ENCODE measurements around the gene ABCD3. TPM values are rescaled to one million over a fixed set of nuclear protein-coding genes. Genes with fewer than 3 reads are reported as not detected.

Gene ABCD3
- polyA plus RNA-seq, 2 of the 4 experiments (the other 2 are of a cell fraction) = 31.3 to 44.8 TPM

- Histone ChIP-seq H3K4me1 (peaks cover 10% of the 10 kb centered on the region), H3K4me3 (no peak overlapping the region), H3K4me2 (no peak overlapping the region), H3K27ac (0 out of 6 replicates have a peak overlapping the region, but pooled peaks of 1 of the 2 experiments have one; percentile 35), H3K9me3 (no peaks in the 10 kb centered on the region)
- CTCF ChIA-PET = interaction anchor here (0.9 to 4.8 kb wide), 15 partner anchors 13 to 436 kb away, joined by 3 to 69 read pairs (median 7); no protein-coding TSS in a partner anchor
- POLR2A ChIA-PET = interaction anchor here (1.1 kb wide), 1 partner anchor 45 kb away, joined by 3 read pairs; no protein-coding TSS in a partner anchor
- DNase-seq (ENCODE audit: low read depth in 1 of 2, low spot score in 1 of 2) = no peak
- TF ChIP-seq MAFK (IDR thresholded peaks at IDR 0.05; ENCODE audit: partially characterized antibody) = no peak
- TF ChIP-seq NR3C1 (IDR thresholded peaks at IDR 0.05) = no peak
- no peak for TF ChIP-seq ZSCAN20 (CRISPR knock-in tag; IDR thresholded peaks at IDR 0.05)
- no peak for TF ChIP-seq HOXB13 (CRISPR knock-in tag; IDR thresholded peaks at IDR 0.05; ENCODE audit: low read depth)
- WGBS (ENCODE audit: missing lambda C conversion rate) = 76% methylated on average over 2 of the region's 2 CpGs
- FAIRE-seq = no peak
- ATAC-seq = no peak
Observed at GRCh38 chr1:94462606-94463005, 44.4 kb downstream of the ABCD3 start.

- Histone ChIP-seq H3K4me1 (peaks cover 10% of the 10 kb centered on the region), H3K27ac (peak overlapping the region in 1 of 2 experiments; percentile 40; a peak in 1 of 6 replicates), H3K9me3 (no peaks in the 10 kb centered on the region), H3K4me3 (no peak overlapping the region), H3K4me2 (peak overlapping the region; percentile 4; the same call in 1 of the 3 replicates)
- POLR2A ChIA-PET = interaction anchor here (0.7 to 1.1 kb wide), 3 partner anchors 46 to 226 kb away, joined by 3 read pairs; partner anchors contain the start of gene ARHGAP29
- TF ChIP-seq E2F6 (IDR thresholded peaks at IDR 0.05; ENCODE audit: borderline replicate concordance, low read depth) (no peak), ATOH8 (CRISPR knock-in tag; IDR thresholded peaks at IDR 0.05; ENCODE audit: low read depth) (no peak), HMGXB4 (CRISPR knock-in tag; IDR thresholded peaks at IDR 0.05; ENCODE audit: borderline replicate concordance) (no peak), BCL3 (IDR thresholded peaks at IDR 0.05) (no peak), CTCF (IDR thresholded peaks at IDR 0.05) (no peak), MAZ (IDR thresholded peaks at IDR 0.05; ENCODE audit: borderline replicate concordance, low read depth, low read length) (no peak), TFCP2L1 (CRISPR knock-in tag; IDR thresholded peaks at IDR 0.05) (no peak)
- ATAC-seq (peak; percentile 56 to 61; a peak in 5 of 6 replicates), FAIRE-seq (no peak), DNase-seq (ENCODE audit: low read depth in 1 of 2, low spot score in 1 of 2) (no peak)
- 84% methylated on average over 3 of the region's 3 CpGs for WGBS (ENCODE audit: missing lambda C conversion rate)
- CTCF ChIA-PET = interaction anchor here (0.5 to 4.8 kb wide), 43 partner anchors 8 to 590 kb away, joined by 3 to 69 read pairs (median 4); no protein-coding TSS in a partner anchor
Observed at GRCh38 chr1:94463056-94463764, 45.0 kb downstream of the ABCD3 start.

- POLR2A ChIA-PET = interaction anchor here (0.7 to 1.1 kb wide), 3 partner anchors 46 to 226 kb away, joined by 3 read pairs; partner anchors contain the start of gene ARHGAP29
- 29% methylated on average over 3 of the region's 3 CpGs for WGBS (ENCODE audit: missing lambda C conversion rate)
- FAIRE-seq (peak; percentile 32), DNase-seq (ENCODE audit: low read depth in 1 of 2, low spot score in 1 of 2) (peak; percentile 14 to 66), ATAC-seq (peak; percentile 89 to 92)
- H3K9me3 ChIP-seq = no peaks in the 10 kb centered on the region
- CTCF ChIA-PET = interaction anchor here (0.5 to 4.8 kb wide), 48 partner anchors 8 to 591 kb away, joined by 3 to 69 read pairs (median 4); no protein-coding TSS in a partner anchor
- no peak overlapping the region for H3K4me2 ChIP-seq
- no peak overlapping the region for H3K4me3 ChIP-seq
- H3K27ac ChIP-seq = peak overlapping the region in 1 of 2 experiments; percentile 40; a peak in 1 of 6 replicates
- peaks cover 10% of the 10 kb centered on the region for H3K4me1 ChIP-seq
- TF ChIP-seq SMC3 (IDR thresholded peaks at IDR 0.05) = peak; percentile 77
- no peak for TF ChIP-seq POLR2AphosphoS2 (conservative IDR thresholded peaks at IDR 0.05; ENCODE audit: low read length)
- TF ChIP-seq JUN (IDR thresholded peaks at IDR 0.05) = no peak
- TF ChIP-seq RARB (CRISPR knock-in tag; IDR thresholded peaks at IDR 0.05) = no peak
- TF ChIP-seq GATA3 (IDR thresholded peaks at IDR 0.05; ENCODE audit: borderline replicate concordance) = no peak
- TF ChIP-seq RFX5 (IDR thresholded peaks at IDR 0.05) = no peak
- TF ChIP-seq CTCF (IDR thresholded peaks at IDR 0.05) = peak; percentile 81
- no peak for TF ChIP-seq CHD4 (IDR thresholded peaks at IDR 0.05; ENCODE audit: borderline replicate concordance)
- TF ChIP-seq FOSB (CRISPR knock-in tag; IDR thresholded peaks at IDR 0.05) = no peak
- no peak for TF ChIP-seq NPAS2 (CRISPR knock-in tag; IDR thresholded peaks at IDR 0.05; ENCODE audit: borderline replicate concordance)
- no peak for TF ChIP-seq ZFP36 (IDR thresholded peaks at IDR 0.05; ENCODE audit: borderline replicate concordance, partially characterized antibody)
- TF ChIP-seq KDM1A (IDR thresholded peaks at IDR 0.05; ENCODE audit: low read depth) = no peak
Observed at GRCh38 chr1:94463765-94464330, 45.7 kb downstream of the ABCD3 start.

Data from A549 (cell line).